ENCODE data around the gene RTL1. TPM values are rescaled to one million over a fixed set of nuclear protein-coding genes. Genes with fewer than 3 reads are reported as not detected.

The RTL1 gene
- total RNA-seq, 1 donor from 2014 or later: not detected

DNA sequence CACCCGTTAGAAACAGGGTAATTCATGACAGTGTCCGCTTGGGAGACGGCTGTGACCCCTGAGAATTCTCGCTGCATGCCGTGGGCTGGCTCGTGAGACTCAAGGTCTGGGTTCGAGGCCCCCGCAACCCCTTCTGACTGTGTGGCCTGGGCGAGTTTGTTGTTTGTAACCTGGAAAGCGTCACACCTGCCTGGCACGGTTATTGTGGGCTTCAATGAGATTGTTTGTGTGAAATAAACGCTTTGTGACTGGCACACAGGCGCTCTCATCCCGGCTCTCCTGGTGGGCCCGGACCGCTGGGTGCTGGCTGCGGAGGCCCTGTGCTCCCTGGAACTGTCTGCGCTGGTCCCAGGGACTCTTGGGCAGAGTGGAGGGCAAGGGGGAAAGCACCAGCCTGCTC, 43.7 kb downstream of the RTL1 start:
- FAIRE-seq (no peak), DNase-seq (ENCODE audit: low read depth) (no peak)
- Histone ChIP-seq H3K27me3 (ENCODE audit: control insufficient read depth, insufficient read depth, low read length) (peaks cover 4% of the 10 kb centered on the region), H3K4me3 (ENCODE audit: low read depth, low read length) (no peak overlapping the region), H3K36me3 (ENCODE audit: control insufficient read depth, insufficient read depth, low read length) (no peaks in the 10 kb centered on the region)
- TF ChIP-seq, protein P1, sequence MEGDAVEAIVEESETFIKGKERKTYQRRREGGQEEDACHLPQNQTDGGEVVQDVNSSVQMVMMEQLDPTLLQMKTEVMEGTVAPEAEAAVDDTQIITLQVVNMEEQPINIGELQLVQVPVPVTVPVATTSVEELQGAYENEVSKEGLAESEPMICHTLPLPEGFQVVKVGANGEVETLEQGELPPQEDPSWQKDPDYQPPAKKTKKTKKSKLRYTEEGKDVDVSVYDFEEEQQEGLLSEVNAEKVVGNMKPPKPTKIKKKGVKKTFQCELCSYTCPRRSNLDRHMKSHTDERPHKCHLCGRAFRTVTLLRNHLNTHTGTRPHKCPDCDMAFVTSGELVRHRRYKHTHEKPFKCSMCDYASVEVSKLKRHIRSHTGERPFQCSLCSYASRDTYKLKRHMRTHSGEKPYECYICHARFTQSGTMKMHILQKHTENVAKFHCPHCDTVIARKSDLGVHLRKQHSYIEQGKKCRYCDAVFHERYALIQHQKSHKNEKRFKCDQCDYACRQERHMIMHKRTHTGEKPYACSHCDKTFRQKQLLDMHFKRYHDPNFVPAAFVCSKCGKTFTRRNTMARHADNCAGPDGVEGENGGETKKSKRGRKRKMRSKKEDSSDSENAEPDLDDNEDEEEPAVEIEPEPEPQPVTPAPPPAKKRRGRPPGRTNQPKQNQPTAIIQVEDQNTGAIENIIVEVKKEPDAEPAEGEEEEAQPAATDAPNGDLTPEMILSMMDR (IDR thresholded peaks at IDR 0.05; ENCODE audit: insufficient read depth, low read length, severe bottlenecking): no peak

DNA sequence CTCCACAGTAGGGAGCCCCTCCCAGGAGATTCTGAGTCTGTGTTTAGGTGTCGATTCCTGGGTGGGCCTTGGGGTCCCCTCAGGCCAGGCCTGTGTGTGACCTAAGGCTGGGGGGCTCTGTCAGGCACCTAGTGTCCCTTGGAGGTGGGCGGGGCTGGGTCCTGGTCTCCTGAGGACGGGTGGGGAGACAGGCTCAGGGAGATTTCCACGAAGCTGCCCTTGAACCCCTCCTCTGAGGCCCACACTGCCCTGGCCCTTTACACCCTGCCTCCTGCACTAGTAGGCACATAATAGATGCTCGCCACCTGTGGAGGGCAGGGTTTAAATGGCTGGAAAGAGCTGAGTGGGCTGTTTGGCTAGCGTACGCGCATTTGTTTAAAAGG, 44.7 kb downstream of the RTL1 start:
- DNase-seq (ENCODE audit: low read depth) (no peak), FAIRE-seq (no peak)
- Histone ChIP-seq H3K4me3 (ENCODE audit: low read depth, low read length) (no peak overlapping the region), H3K36me3 (ENCODE audit: control insufficient read depth, insufficient read depth, low read length) (no peaks in the 10 kb centered on the region), H3K27me3 (ENCODE audit: control insufficient read depth, insufficient read depth, low read length) (peaks cover 4% of the 10 kb centered on the region)
- TF ChIP-seq, protein P1 (IDR thresholded peaks at IDR 0.05; ENCODE audit: insufficient read depth, low read length, severe bottlenecking): no peak

DNA sequence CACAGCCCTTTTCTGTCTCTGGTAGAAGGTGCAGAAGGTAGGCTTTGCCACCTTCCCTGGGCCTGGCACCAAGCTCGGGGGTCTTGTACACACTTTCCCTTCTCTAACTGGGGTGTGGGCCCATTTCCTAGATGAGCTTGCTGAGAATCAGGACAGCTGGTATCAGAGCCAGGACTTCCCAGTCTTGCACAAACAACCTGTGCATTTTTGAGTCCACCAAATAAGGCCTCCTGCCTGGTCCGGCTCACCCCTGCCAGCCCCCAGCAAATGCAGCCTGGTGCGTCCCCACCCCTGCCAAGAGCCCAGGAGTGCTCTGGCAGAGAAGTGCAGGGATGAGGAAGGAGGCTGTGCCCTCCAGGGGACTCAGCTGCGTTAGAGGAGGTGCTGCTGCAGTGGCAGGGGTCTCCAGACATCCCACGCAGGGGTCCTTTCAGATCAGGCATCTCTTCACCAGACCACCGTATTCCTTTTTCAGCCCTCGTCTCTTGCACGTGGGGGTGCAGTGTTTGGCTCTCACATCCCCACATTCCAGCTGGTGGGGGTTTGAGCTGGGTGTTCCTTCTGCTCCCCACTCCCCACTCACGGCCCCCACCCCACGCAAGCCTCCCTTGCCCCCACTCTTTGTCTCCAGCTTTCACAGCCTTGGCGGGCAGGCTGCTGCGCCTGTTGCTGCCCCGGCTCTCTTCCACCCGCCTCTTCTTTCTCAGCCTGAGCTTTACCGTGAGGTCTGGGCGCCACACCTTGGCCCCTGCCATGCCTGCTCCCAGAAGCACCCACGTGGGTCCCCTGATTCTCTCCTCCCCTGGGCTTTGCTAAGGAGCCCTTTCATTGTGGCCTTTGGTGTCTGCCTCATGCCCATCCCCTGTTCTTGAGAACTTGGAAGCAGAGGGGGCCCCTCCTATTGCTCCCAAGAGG, 45.3 kb downstream of the RTL1 start:
- no peak overlapping the region for H3K4me3 ChIP-seq (ENCODE audit: low read depth, low read length)
- peaks cover 4% of the 10 kb centered on the region for H3K27me3 ChIP-seq (ENCODE audit: control insufficient read depth, insufficient read depth, low read length)
- DNase-seq (ENCODE audit: low read depth) (no peak), FAIRE-seq (no peak)
- H3K36me3 ChIP-seq (ENCODE audit: control insufficient read depth, insufficient read depth, low read length): no peaks in the 10 kb centered on the region
- TF ChIP-seq, protein P1 (IDR thresholded peaks at IDR 0.05; ENCODE audit: insufficient read depth, low read length, severe bottlenecking): no peak

DNA sequence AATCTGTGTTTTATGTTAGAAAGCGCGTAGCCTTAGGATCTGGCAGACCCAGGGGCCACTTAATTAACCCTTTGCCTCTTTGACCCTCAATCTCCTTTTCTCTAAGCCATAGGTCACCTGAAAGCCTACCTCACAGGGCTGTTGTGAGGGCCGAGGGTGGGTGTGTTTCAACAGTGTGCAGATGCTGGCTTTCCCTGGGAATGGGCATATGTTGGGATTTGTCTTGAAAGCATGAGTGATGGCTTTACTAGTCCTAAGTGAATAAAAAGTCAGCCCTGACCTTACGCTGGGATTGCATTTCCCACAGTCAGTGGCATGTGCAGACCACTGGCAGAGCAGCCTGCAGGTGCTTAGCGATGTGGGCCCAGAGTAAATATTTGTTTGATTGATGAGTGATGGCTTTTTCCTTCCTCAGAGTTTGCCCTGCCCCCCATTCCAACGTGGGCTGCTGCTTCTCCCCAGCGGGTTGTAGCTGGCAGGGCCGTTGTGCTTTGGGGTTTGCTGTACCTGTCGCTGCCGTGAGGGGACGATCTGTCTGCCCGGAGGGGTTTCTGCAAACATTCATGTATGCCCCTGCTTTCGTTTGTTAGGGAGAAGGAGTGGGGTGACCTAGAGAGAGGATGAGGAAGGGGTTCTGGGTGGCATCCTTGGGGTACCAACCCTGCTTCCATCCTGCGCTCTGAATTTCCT, 46.1 kb downstream of the RTL1 start:
- Histone ChIP-seq H3K27me3 (ENCODE audit: control insufficient read depth, insufficient read depth, low read length) (peaks cover 4% of the 10 kb centered on the region), H3K4me3 (ENCODE audit: low read depth, low read length) (no peak overlapping the region), H3K36me3 (ENCODE audit: control insufficient read depth, insufficient read depth, low read length) (no peaks in the 10 kb centered on the region)
- TF ChIP-seq, protein P1 (IDR thresholded peaks at IDR 0.05; ENCODE audit: insufficient read depth, low read length, severe bottlenecking): no peak
- no peak for DNase-seq (ENCODE audit: low read depth)
- FAIRE-seq: no peak

DNA sequence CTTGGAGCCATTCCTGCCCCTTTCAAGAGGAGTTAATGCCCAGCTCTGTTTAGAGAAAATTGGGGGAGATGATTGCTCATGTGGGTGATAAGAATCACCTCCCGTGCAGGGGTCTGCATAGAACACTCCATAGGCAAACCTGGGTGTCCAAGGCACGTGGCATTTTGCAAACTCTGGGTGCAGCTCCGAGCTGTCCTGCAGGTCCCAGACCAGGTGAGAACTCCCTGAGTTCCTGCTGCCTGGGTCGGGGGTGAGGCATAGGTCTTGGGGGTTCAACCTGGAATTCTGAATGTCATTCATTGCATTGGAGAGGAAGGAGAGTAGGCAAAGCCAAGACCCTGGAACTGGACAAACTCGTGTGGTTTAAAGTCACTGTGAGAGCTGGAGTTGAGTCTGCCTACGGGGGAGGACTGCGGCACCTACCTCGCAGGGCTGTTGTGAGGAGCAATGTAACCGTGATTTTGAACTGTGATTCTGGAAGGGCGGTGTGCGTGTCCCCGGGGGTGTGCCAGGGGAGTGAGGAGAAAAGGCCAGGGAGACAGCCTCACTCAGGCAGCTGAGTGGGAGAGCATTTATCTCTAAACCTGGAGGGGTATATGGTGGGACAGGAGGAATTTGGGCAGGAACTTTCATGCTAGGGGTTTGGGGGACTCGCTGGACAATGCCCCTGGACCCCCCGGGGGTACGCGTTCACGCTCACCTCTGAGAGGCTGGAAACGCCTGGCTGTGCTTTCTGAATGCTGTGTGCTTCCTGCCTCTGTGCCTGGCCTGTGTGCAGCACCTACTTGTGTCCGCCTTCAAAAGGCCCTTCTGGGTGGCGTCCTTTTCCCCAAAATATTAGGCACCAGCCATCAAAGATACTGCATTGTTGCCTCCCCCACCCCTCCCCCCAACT, 47.2 kb downstream of the RTL1 start:
- peak; percentile 47 for FAIRE-seq
- no peaks in the 10 kb centered on the region for H3K36me3 ChIP-seq (ENCODE audit: control insufficient read depth, insufficient read depth, low read length)
- DNase-seq (ENCODE audit: low read depth): no peak
- TF ChIP-seq, protein P1 (IDR thresholded peaks at IDR 0.05; ENCODE audit: insufficient read depth, low read length, severe bottlenecking): no peak
- H3K27me3 ChIP-seq (ENCODE audit: control insufficient read depth, insufficient read depth, low read length): peaks cover 4% of the 10 kb centered on the region
- no peak overlapping the region for H3K4me3 ChIP-seq (ENCODE audit: low read depth, low read length)

Measured in bronchial epithelial cell (primary cell).